MCF 10A (cell line): ENCODE data around the gene NT5DC3. TPM values are rescaled to one million over a fixed set of nuclear protein-coding genes. Genes with fewer than 3 reads are reported as not detected.
A peak's percentile ranks its signal among the peaks of the same experiment; 100 is the strongest.

Experiments used
- BruUV-seq: library from RNA; stranded (reverse); fragments of 400-500 nt; replicated peaks from 2 replicates; lab custom pipeline; 2021; lab: Mats Ljungman, UMichigan
- CTCF ChIA-PET: fragments of 300-600 bp; sonication (Branson Sonifier 250); formaldehyde crosslinking; extraction: SDS; loops from one replicate; lab custom pipeline; 2021; ENCODE audit warnings: antibody characterized with exemption, inconsistent platforms; lab: Yijun Ruan, JAX
- POLR2A ChIA-PET: fragments of 300-600, 350-650 bp; sonication (Branson Sonifier 250); formaldehyde crosslinking; extraction: SDS; loops from one replicate; lab custom pipeline; 2020; ENCODE audit warnings: antibody characterized with exemption, inconsistent platforms; lab: Yijun Ruan, JAX
- DNase-seq: peaks from one replicate; pipeline ENCODE4 v3.0.0-alpha.2; 2018; ENCODE audit not compliant: unreplicated experiment
- H3K27ac Mint-ChIP-seq: one replicate; pipeline ENCODE4 v1.8.0; 2022; ENCODE audit warnings: mild to moderate bottlenecking, low read depth, mixed read lengths; ENCODE audit not compliant: unreplicated experiment
- H3K27me3 Mint-ChIP-seq: one replicate; pipeline ENCODE4 v1.8.0; 2022; ENCODE audit warnings: mixed read lengths; ENCODE audit not compliant: insufficient read depth, unreplicated experiment
- H3K36me3 Mint-ChIP-seq: one replicate; pipeline ENCODE4 v1.8.0; 2022; ENCODE audit warnings: mild to moderate bottlenecking, moderate library complexity, mixed read lengths; ENCODE audit not compliant: insufficient read depth, unreplicated experiment
- H3K4me1 Mint-ChIP-seq: one replicate; pipeline ENCODE4 v1.8.0; 2022; ENCODE audit warnings: mixed read lengths; ENCODE audit not compliant: insufficient read depth, unreplicated experiment
- H3K4me3 Mint-ChIP-seq: one replicate; pipeline ENCODE4 v1.8.0; 2022; ENCODE audit warnings: mild to moderate bottlenecking, moderate library complexity, mixed read lengths; ENCODE audit not compliant: unreplicated experiment
- H3K9me3 Mint-ChIP-seq: one replicate; pipeline ENCODE4 v1.8.0; 2022; ENCODE audit warnings: mixed read lengths; ENCODE audit not compliant: unreplicated experiment
- CTCF ChIP-seq: fragments of 200-600 bp; IDR thresholded peaks from one replicate; pipeline ENCODE4 v1.8.0; 2022; ENCODE audit warnings: antibody characterized with exemption, mild to moderate bottlenecking; ENCODE audit not compliant: unreplicated experiment
- intact Hi-C: fragments of 100-400 bp; cut with micrococcal nuclease; formaldehyde crosslinking; loops from 2 replicates; pipeline ENCODE4 v1.14.1; 2022
- total RNA-seq: library from RNA; stranded (reverse); gene quantifications from 2 replicates; pipeline ENCODE4 v1.2.3, GENCODE V29; 2022

The NT5DC3 gene
- total RNA-seq, 1 experiment from 2014 or later: 15.1 TPM

- Mint-ChIP-seq H3K27ac (no peak overlapping the region), H3K4me3 (no peak overlapping the region), H3K9me3 (no peaks in the 10 kb centered on the region), H3K36me3 (no peaks in the 10 kb centered on the region), H3K27me3 (no peaks in the 10 kb centered on the region), H3K4me1 (peaks cover 6% of the 10 kb centered on the region)
- intact Hi-C loops: loop anchor here (1.0 to 5.0 kb wide), 3 partner anchors 51 to 1224 kb away; no protein-coding TSS in a partner anchor
- peak; percentile 58 for TF ChIP-seq CTCF
- BruUV-seq: no TSS peak
- ChIA-PET CTCF (interaction anchor here (0.7 to 2.7 kb wide), 31 partner anchors 10 to 296 kb away, joined by 3 to 20 read pairs (median 4); partner anchors contain the start of genes HCFC2 and TDG), POLR2A (no interaction called here)
- peak; percentile 88 for DNase-seq
Observed at GRCh38 chr12:103877934-103878510, 37.0 kb upstream of the NT5DC3 start.

GRCh38 chr12:103877288-103877687 lies 36.3 kb upstream of the NT5DC3 start:
- intact Hi-C loops: loop anchor here (5.0 kb wide), 1 partner anchor 1225 kb away; no protein-coding TSS in a partner anchor
- no peaks in the 10 kb centered on the region for H3K27me3 Mint-ChIP-seq
- DNase-seq: no peak
- TF ChIP-seq CTCF: no peak
- no TSS peak for BruUV-seq
- no peaks in the 10 kb centered on the region for H3K36me3 Mint-ChIP-seq
- no peak overlapping the region for H3K4me3 Mint-ChIP-seq
- no peaks in the 10 kb centered on the region for H3K4me1 Mint-ChIP-seq
- ChIA-PET POLR2A (no interaction called here), CTCF (interaction anchor here (0.6 to 2.7 kb wide), 18 partner anchors 9 to 295 kb away, joined by 3 to 20 read pairs (median 4); no protein-coding TSS in a partner anchor)
- no peak overlapping the region for H3K27ac Mint-ChIP-seq
- no peaks in the 10 kb centered on the region for H3K9me3 Mint-ChIP-seq

- Mint-ChIP-seq H3K27me3 (no peaks in the 10 kb centered on the region), H3K4me3 (no peak overlapping the region), H3K4me1 (no peaks in the 10 kb centered on the region), H3K36me3 (no peaks in the 10 kb centered on the region), H3K27ac (no peak overlapping the region), H3K9me3 (no peaks in the 10 kb centered on the region)
- ChIA-PET CTCF (interaction anchor here (0.7 to 1.2 kb wide), 3 partner anchors 14 to 85 kb away, joined by 3 to 4 read pairs (median 3); no protein-coding TSS in a partner anchor), POLR2A (no interaction called here)
- BruUV-seq: no TSS peak
- no peak for DNase-seq
- no peak for TF ChIP-seq CTCF
- intact Hi-C loops: loop anchor here (5.0 kb wide), 1 partner anchor 1227 kb away; no protein-coding TSS in a partner anchor
Observed at GRCh38 chr12:103875666-103876065, 34.6 kb upstream of the NT5DC3 start.

GRCh38 chr12:103868215-103868614 lies 27.2 kb upstream of the NT5DC3 start:
- DNase-seq: no peak
- no peak overlapping the region for H3K27ac Mint-ChIP-seq

More at GRCh38 chr12:103868215-103868614, 27.2 kb upstream of the NT5DC3 start:
- TF ChIP-seq CTCF: no peak
- no peaks in the 10 kb centered on the region for H3K9me3 Mint-ChIP-seq
- no peak overlapping the region for H3K4me3 Mint-ChIP-seq
- CTCF ChIA-PET: interaction anchor here (0.6 to 1.6 kb wide), 9 partner anchors 9 to 293 kb away, joined by 3 to 5 read pairs (median 3); partner anchors contain the start of gene NT5DC3
- H3K27me3 Mint-ChIP-seq: no peaks in the 10 kb centered on the region
- BruUV-seq: no TSS peak
- POLR2A ChIA-PET: interaction anchor here (1.1 to 1.5 kb wide), 2 partner anchors 9 to 26 kb away, joined by 3 to 7 read pairs; partner anchors contain the start of gene NT5DC3
- H3K4me1 Mint-ChIP-seq: no peaks in the 10 kb centered on the region
- no peaks in the 10 kb centered on the region for H3K36me3 Mint-ChIP-seq
- intact Hi-C loops: no loop called here
